ENCODE results near the gene ZBTB48.

Gene ZBTB48

DNA sequence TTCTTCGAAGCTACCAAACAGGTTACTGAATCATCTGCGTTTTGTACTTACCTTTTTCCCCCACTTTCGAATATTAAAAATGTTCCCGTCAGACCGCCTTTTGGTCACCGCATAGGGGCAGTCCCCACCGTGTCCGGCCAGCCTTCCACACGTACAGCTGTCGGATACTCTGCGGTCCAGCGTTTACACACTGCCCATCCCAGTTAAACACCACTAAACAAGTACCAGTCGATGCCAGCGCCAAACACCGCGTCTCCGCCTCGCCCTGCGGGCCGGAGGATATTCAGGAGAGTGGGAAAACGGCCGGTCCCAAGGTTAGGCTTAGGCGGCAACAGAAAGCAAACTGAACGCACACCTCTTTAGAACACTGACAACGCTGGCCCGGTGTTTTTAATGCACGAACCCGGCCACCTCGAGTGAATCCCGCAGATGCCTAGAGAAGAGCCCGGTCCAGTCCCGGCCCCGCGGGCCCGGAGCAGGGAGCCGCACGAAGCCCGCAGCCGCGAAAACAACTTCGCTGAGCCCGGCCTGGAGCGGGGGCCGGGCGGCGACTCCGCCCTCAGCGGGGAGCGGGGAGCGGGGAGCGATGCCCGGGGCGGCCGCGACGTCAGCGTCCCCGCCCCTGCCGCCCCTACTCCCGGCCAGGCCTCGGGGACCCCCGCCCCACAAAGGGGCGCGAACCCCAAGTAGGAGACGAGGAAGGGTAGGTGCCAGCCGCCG, 33.0 kb downstream of the ZBTB48 start:
- DNase-seq (ENCODE audit: low read depth) = peak; percentile 40

DNA sequence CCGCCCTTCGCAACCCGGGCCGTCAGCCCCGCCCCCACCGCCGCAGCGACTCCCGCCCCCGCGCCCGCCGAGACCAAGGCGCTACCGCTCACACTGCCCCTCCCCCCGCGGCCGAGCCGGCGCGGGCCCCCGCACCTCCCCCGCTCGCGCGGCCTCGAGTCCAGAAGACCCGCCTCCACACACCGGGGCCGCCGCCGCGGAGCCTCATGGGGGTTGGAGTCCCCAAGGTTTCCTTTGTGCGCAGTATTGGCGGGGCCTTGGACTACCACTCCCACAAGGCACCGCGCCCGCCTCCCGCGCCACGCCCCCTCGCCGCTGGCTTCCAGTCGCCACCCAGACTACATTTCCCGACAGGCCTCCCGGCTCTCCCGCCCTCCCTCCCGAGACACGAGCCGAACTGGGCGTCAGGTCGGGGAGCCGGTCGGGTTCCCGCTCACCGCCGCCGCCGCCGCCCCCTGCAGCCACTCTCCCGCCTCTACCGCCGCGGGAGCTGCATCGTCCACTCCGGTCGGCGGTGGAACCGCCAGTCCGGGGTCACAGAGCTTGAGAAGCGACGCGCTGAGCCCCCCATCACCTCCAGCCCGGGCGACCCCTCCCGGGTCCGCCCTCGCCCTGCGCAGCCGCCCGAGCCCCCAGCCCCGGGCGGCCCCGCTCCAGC, 33.7 kb downstream of the ZBTB48 start, which contains the start of gene PHF13:
Gene PHF13 (plus strand): TSS at position 371 of the 658 bp plus-strand sequence. CDS start 336 bp downstream, outside the sequence.
- DNase-seq (ENCODE audit: low read depth) = peak; percentile 95

DNA sequence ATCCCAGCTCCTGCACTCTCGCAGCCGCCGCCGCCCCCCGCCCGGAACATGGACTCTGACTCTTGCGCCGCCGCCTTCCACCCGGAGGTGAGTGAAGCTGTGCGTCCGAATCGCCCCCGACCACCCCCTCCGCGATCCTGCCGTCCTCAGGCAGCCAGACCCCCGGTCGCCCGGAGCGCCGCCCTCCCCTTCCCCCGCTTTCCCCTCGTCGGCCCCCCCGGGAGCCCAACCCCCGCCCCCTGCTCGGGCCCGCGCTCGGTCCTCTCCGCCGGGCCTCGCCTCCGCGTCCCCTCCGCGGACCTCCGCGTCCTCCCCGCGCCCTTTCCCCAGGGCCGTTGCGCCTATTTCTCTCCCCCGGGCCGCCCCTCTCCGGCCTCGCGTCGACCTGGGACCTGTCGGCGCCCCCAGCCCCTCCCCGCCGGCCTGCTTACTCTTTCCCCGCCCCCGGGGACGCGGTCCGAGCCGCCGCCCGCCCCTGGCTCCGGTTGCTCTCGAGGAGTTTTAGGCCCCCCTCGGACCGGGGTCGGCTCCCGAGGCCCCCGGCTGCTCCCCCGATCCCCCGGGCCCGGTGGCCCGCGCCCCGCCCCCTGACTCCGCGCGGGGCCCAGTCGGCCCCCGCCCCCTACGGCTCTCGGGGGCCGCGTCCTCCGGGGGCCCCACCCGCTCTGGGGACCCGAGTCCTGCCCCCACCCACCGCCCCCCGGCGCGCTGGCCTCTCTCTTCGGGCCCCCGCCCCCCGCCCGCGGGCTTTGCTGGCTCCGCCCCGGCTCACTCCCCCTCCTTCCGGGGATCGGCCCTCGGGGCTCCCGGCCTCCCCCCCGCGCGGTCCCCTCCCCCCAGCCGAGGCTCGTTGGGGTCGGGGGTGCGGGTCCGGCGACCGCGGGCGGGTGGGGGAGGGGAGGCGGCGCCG, 34.5 kb downstream of the ZBTB48 start:
- DNase-seq (ENCODE audit: low read depth) = no peak

DNA sequence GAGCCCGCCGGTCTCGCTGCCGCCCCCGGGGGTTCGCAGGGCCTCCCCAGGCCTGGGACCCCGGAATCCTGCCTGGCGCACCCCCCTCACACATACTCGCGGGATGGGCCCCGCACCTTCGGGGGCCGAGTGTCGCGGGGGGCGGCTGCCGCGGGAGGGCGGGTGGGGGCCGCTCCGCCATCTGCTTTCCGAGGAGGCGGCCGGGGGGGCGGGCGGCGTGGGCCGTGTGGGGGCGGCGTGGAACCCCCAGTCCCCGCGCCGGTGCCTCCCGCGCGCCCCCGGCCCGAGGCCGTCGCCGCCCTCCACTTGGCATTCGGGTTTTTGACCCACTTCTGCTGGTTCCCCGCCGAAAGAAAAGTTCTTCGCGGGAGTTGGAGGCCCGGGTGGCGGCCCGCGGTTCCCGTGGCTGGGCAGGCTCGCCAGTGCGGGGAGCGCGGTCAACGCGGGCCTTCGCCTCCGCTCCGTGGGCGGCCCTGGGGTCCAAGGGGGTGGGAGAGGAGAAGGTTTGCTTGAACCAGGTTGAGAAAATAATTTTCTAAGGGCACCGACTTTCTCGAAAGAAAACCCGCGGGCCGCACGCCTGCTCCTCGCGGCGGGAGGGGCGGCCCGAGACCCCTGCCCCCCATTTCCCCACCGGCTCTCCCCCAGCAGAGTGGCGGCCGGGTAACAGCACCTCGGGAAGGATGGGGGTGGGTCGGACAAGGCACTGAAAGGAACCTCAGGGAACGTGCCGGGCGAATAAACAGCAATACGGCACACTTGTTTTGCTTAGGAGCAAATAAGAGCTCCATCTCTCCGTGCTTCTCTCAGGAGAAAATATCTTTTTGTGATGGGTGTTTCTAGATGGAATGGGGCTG, 35.4 kb downstream of the ZBTB48 start:
- no peak for DNase-seq (ENCODE audit: low read depth)

DNA sequence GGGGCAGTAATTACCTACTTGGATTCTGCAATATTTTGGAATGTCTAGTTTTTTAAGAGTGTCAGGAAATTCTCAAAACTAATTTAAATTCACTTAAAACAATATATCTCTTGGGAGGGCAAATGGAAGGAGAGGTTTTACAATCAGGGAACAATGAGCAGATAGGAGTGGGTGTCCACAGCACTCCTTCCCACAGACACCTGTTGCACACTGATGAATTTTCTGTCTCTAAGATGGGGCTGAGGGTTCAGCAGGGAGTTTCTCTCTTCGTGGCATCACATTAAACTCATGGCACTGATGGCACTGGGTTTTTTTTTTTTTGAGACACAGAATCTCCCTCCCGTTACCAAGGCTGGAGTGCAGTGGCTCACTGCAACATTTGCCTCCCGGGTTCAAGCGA, 39.3 kb downstream of the ZBTB48 start:
- DNase-seq (ENCODE audit: low read depth) = no peak

DNA sequence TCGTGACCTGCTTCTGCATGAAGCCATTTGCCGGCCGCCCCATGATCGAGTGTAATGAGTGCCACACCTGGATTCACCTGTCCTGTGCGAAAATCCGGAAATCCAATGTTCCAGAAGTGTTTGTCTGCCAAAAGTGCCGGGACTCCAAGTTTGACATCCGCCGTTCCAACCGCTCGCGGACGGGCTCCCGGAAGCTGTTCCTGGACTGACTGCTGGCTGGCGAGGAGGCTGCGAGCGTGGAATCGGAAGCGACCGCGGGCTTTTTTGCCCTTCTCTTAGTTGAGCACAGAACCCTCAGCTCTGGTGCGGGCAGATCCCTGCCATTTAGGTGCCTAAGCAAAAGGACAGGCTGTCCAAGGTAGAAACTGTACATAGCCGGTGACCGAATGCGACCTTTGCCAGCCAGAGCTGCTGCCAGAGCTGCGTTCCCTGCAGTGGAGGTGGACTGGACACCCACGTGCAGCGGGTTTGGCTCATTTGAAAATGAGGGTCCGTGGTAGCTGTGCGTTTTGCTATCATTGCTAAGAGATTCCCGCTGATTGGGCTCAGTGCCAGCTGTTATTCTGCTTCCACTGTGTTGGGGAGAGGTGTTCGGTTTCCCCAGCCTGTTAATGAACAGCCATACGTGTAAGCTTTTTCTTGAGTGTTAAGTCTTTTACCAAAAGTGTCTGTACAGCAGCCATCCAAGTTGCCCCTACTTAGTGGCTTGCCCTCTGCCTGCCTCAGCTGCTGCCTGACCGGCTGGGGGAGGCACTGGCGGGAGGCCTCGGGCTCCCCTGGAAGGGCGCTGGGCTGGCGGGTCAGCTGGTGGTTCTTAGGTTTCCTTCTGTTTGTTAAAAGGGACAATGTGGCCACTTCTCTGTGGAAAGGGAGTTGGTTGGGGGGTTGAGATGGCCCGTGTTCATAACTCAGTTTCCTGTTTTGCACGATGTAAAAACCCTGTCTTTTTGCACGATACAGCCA, 41.9 kb downstream of the ZBTB48 start:
- no peak for DNase-seq (ENCODE audit: low read depth)

DNA sequence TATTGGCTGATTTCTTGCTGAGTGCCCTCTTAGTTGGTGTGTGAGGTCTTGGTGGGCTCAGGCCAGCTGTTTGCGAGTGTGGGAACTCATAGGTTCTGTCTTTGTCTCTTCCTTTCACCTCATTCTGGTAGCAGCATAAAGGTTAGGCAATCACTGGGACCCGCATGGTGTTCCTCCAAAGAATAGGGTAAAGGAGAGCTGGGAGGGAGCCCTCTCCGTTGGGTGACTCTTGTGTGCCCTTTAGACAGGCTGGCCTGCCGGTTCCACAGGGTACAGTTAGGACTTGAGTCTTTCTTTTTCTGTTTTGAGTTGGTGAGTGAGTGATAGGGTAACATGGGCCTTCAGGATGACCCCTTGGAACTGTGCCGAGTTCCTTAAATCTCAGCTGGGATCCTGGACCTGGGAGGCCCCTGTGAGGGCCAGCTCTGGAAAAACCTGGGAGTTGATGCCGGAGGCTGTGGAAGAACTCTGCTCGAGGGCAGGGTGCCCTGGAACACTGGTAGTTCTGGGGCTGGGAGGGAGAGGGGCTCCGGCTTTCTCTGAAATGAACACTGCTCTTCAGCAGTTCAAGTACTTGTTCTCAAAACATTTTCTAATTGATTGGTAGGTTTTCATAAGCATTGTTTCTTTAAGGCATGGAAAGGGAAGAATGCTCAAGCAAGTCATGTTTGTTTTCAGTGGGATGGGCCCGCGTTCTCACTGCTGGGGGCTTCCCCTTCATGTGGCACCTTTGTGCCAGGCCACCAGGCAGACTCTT, 42.8 kb downstream of the ZBTB48 start:
- no peak for DNase-seq (ENCODE audit: low read depth)

DNA sequence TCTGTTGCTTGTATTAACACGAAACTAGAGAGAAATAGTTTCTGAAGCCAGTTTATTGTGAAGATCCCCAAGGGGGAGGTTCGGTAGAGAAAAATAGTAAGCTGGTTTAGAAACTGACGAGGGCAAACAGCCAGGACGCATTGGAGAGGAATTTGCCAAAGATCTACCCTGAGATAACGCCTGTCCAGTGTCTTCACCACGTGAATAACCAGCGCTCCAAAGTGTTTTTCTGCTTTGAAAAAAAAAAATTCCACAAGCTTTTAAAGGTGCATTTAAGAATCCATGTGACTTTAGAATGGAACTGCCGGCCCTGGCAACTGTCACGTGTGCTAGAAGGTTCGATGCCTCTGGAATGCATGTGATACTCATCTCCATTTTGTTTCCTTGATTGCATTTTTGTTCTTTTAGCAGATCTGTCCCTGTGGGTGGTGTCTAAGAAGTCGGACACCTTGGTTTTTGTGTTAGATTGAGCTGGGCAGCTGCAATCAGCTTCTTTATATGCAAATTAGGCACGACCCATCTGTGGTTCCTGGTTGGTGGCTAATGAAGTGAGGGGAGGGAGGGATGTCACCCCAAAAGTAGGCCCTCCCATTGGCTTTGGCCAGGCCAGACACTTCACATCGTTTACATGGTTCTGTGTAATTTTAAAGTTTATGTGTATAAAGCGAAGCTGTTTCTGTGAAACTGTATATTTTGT, 43.6 kb downstream of the ZBTB48 start:
- DNase-seq (ENCODE audit: low read depth) = no peak

DNA sequence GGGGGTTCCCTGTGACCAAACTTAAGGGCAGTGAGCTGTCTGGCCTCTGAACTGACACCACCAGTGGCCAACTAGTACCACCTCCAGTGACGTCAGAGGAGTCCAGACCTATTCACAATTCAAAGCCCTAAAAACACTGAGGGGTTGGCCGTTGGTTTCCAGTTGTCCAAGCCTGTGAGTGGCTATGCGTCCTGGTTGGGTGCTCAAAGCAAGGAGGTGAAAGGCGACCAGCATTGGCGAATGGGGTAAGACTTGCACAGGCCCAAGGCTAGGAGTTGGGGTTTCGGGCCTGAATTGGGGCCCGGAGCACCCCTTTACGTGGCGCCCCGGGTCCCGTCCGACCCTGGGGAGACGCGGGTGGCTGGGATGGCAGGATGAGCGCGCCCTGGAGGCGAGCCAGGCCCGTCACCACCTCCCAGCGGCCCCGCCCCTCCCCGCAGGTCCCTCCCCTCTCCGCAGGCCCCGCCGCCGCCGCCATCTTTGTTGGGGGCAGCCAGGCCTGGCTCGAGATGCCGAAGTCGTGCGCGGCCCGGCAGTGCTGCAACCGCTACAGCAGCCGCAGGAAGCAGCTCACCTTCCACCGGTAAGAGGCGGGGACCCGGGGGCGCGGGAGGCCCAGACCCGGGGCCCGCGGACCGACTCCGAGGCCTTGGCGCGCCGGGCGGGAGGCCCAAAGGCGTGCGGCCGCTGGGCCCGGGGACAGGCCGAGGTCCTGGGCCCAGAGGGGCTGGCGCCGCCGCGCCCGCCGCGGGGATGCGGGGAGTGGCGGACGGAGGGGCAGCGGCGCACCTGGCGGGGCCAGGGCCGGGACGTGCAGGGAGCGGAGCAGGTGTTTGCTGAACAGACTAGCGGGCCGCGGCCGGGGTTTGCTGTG, 45.2 kb downstream of the ZBTB48 start, which contains the start of gene THAP3:
Gene THAP3 (plus strand): TSS at position 159 of the 874 bp plus-strand sequence. CDS start 351 bp downstream, at position 510.
- peak; percentile 43 for DNase-seq (ENCODE audit: low read depth)

DNA sequence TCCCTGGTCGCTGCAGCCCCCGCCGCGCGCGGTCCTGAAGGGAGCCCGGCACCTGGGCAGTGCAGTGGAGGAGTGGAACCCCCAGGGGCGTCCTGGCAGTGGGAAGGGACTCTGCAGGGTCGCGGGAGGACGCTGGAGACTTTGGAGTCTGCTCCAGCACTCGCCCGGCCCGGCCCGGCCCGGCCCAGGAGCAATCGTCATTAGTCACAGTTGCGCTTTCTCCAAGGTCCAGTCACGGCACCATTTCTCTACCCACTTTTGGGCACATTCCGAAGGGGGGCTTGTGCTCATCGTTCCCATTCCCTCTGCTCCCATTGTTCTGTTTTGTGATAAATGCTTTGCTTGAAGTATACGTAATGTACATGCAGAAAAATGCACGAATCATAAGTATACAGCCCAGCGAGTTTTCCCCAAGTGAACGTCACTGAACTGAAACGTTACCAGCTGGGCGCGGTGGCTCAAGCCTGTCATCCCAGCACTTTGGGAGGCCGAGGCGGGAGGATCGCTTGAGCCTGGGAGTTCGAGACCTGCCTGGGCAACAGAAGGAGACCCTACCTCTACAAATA, 45.9 kb downstream of the ZBTB48 start:
- no peak for DNase-seq (ENCODE audit: low read depth)

DNA sequence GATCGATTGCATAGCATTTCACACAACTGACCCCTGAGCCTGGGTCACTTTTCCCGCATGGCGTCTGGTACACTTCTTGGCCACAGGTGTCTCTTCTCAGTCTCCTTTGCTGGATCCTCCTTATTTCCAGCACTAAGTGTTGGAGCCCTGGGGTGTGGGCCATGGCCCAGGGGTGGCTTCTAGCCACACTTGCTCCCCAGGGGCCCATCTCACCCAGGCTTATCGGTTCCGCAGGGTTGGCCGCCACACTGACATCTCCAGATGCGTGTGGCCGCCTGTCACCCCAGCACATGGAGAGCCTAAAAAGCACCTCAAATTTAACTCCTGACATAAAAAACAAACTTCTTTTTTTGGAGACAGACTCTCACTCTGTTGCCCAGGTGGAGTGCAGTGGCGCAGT, 47.2 kb downstream of the ZBTB48 start:
- DNase-seq (ENCODE audit: low read depth) = no peak

DNA sequence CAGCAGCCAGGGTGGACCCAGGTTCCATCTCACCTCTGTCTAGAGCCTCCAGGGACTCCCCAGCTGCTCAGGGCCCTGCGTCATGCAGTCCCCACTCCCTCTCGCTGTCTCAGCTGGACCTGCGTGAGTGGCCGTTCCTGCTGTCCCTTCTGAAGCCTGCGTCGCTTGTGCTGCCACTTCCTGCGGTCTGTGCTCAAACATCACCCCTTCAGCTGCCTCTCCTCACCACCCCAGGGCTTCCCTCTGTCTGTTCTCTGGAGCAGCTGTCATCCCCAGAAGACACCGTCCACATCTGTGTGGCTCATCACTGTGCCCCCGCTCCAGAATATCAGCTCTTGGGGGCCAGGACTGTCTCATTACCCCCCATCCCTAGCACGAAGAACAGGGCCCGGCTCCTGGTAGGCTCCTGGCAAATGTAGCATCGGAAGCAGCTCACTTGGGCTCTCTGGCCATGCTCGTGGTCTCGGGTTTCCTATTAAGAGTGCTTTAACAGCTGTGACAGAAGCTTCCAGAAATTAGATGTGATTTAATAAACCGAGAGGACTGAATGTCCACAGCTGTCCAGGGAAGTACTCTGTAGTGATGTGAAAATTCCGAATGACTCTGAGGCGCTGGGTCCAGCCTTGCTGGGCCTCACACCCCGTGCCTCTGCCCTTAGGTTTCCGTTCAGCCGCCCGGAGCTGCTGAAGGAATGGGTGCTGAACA, 48.2 kb downstream of the ZBTB48 start:
- DNase-seq (ENCODE audit: low read depth) = no peak

DNA sequence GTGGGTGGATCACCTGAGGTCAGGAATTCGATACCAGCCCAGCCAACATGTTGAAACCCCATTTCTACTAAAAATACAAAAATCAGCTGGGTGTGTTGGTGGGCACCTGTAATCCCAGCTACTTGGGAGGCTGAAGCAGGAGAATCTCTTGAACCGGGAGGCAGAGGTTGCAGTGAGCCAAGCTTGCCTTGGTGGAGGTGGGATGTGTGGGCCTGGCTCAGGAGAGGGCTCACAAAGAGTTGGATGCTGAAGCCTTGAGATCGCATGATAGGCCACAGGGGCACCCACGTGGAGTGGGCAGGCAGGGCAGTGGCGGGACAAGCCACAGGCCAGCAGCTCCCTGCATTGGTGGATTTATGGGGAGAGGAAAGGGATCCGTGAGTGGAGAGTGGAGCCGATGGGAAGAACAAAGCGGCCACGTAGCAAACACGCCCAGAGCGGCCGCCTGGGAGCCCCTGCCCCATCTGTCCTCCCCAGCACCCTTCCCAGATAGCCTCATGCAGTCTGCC, 49.2 kb downstream of the ZBTB48 start:
- DNase-seq (ENCODE audit: low read depth) = no peak

DNA sequence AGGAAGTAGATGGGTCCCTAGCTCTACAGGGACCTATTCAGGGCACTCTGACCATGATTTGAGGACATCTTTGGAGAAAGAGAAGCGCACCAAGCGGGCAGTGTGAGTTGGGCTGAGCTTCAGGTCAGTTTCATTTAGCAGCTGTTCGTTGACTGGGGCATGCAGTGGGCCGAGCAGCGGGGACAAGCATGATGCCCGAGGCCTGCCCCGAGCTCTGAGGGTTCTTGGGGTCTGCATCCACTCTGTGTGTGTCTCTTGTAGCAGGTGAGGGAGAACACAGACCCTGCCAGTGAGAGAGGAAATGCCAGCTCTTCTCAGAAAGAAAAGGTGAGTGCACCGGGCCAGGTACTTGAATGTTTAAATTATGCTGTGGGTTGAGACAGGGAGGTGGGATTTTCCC, 50.2 kb downstream of the ZBTB48 start:
- DNase-seq (ENCODE audit: low read depth) = no peak

DNA sequence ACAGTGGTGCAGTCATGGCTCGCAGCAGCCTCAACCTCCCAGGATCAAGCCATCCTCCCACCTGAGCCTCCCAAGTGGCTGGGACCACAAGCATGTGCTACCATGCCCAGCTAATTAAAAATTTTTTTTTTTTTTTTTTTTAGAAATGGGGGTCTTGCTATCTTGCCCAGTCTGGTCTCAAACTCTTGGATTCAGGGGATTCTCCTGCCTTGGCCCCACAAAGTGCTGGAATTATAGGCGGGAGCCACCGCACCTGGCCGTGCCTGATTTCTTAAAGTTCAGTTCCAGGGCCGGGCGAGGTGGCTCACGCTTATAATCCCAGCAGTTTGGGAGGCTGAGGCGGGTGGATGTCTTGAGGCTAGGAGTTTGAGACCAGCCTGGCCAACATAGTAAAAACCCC, 51.3 kb downstream of the ZBTB48 start:
- DNase-seq (ENCODE audit: low read depth) = no peak

DNA sequence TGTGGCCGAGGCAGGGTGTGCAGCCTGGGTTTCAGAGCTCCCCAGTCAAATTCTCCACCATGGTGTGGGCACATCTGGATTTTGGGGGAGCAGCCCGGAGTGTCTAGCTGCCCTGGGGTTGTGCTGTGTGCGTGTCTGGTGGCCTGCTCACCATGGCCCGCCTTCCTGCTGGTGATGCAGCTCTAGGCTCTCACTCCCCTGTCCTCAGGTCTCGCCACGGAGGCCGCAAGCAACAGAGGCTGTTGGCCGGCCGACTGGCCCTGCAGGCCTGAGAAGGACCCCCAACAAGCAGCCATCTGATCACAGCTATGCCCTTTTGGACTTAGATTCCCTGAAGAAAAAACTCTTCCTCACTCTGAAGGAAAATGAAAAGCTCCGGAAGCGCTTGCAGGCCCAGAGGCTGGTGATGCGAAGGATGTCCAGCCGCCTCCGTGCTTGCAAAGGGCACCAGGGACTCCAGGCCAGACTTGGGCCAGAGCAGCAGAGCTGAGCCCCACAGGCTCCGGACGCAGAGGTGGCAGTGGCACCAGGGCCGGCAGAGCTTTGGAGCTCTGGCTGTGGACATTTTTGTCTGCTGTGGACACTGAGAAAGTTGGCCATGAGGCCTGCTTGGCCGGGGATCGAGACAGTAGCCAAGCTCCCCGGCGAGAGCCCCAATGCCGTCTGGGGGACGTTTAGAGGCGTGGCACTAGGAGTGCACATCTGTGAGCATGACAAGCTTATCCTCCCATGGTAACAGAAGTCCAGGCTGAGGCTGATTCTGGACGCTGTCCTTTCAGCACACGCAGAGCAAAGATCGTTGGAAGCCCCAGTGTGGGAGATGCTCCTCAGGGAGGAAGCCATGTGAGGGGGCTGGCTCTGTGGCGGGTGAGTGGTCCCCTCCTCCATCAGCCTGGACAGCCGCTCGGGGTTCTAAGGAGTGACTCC, 53.1 kb downstream of the ZBTB48 start:
- DNase-seq (ENCODE audit: low read depth) = no peak

Measured in HS-27A (cell line).